DND-41 (cell line): ENCODE results near the gene RFLNA.

Source experiments
- ATAC-seq: fragments of 200-7000 bp; cut with Tn5 transposase; 3 replicates; pipeline ENCODE4 v1.9.1; 2021; ENCODE audit warnings: low read depth; ENCODE audit not compliant: insufficient read depth
- DNase-seq: peaks from one replicate; pipeline ENCODE4 v3.0.0-alpha.2; 2020
- H2AFZ ChIP-seq: 2 replicates; pipeline ENCODE4 v1.6.0; 2012; ENCODE audit warnings: low read depth, low read length
- H3K27ac ChIP-seq: 2 replicates; pipeline ENCODE4 v1.5.1; 2012; ENCODE audit warnings: low read length, inconsistent platforms
- H3K27me3 ChIP-seq: fragments of 200-600 bp; sonication (generic); 2 replicates; pipeline ENCODE4 v1.6.0; 2012; ENCODE audit warnings: low read length, mild to moderate bottlenecking, inconsistent platforms; ENCODE audit not compliant: insufficient read depth, poor library complexity
- H3K36me3 ChIP-seq: 2 replicates; pipeline ENCODE4 v1.5.1; 2012; ENCODE audit warnings: low read length, inconsistent platforms; ENCODE audit not compliant: insufficient read depth
- H3K4me1 ChIP-seq: 2 replicates; pipeline ENCODE4 v1.5.1; 2012; ENCODE audit warnings: mild to moderate bottlenecking, low read length; ENCODE audit not compliant: insufficient read depth
- H3K4me2 ChIP-seq: 2 replicates; pipeline ENCODE4 v1.6.0; 2012; ENCODE audit warnings: mild to moderate bottlenecking, moderate library complexity, low read length, inconsistent platforms; ENCODE audit not compliant: insufficient read depth
- H3K4me3 ChIP-seq, 2 experiments: fragments of 200-600 bp in 1 of 2; shearing (Covaris generic) in 1 of 2; 2 replicates each; pipeline ENCODE4 v1.5.1; 2012 to 2016; ENCODE audit warnings: inconsistent platforms in 2 of 2, low read length in 2 of 2, mild to moderate bottlenecking in 2 of 2, low read depth in 1 of 2, moderate library complexity in 1 of 2
- H3K79me2 ChIP-seq: 2 replicates; pipeline ENCODE4 v1.6.0; 2012; ENCODE audit warnings: low read length, inconsistent platforms; ENCODE audit not compliant: insufficient read depth
- H3K9ac ChIP-seq: 2 replicates; pipeline ENCODE4 v1.6.0; 2012; ENCODE audit warnings: low read depth, mild to moderate bottlenecking, inconsistent platforms, low read length, moderate library complexity
- H3K9me3 ChIP-seq: 2 replicates; pipeline ENCODE4 v1.5.1; 2012; ENCODE audit warnings: low read length, moderate library complexity, mild to moderate bottlenecking, inconsistent platforms; ENCODE audit not compliant: insufficient read depth, severe bottlenecking
- H4K20me1 ChIP-seq: 2 replicates; pipeline ENCODE4 v1.6.0; 2012; ENCODE audit warnings: low read length; ENCODE audit not compliant: insufficient read depth
- EZH2 ChIP-seq: IDR thresholded peaks from 3 replicates; pipeline ENCODE4 v1.6.1; 2012; ENCODE audit warnings: borderline replicate concordance, low read depth, mild to moderate bottlenecking, moderate library complexity, low read length, inconsistent platforms; ENCODE audit not compliant: severe bottlenecking
- TF ChIP-seq, protein P1 (sequence below): IDR thresholded peaks from 2 replicates; pipeline ENCODE4 v1.5.1; 2012; ENCODE audit warnings: borderline replicate concordance, low read length, moderate library complexity, mild to moderate bottlenecking; ENCODE audit not compliant: poor library complexity, severe bottlenecking; ENCODE audit errors: extremely low read depth

The RFLNA gene

GRCh38 chr12:124344526-124344925 lies 49.6 kb downstream of the RFLNA start:
- no peak for DNase-seq
- TF ChIP-seq EZH2 = no peak
- TF ChIP-seq, protein P1, sequence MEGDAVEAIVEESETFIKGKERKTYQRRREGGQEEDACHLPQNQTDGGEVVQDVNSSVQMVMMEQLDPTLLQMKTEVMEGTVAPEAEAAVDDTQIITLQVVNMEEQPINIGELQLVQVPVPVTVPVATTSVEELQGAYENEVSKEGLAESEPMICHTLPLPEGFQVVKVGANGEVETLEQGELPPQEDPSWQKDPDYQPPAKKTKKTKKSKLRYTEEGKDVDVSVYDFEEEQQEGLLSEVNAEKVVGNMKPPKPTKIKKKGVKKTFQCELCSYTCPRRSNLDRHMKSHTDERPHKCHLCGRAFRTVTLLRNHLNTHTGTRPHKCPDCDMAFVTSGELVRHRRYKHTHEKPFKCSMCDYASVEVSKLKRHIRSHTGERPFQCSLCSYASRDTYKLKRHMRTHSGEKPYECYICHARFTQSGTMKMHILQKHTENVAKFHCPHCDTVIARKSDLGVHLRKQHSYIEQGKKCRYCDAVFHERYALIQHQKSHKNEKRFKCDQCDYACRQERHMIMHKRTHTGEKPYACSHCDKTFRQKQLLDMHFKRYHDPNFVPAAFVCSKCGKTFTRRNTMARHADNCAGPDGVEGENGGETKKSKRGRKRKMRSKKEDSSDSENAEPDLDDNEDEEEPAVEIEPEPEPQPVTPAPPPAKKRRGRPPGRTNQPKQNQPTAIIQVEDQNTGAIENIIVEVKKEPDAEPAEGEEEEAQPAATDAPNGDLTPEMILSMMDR = no peak

GRCh38 chr12:124345795-124346194 lies 50.9 kb downstream of the RFLNA start:
- H3K27me3 ChIP-seq = no peaks in the 10 kb centered on the region
- TF ChIP-seq, protein P1 = no peak
- no peak for TF ChIP-seq EZH2
- no peak for DNase-seq
- no peaks in the 10 kb centered on the region for H3K4me1 ChIP-seq
- H3K9ac ChIP-seq = no peak overlapping the region
- H4K20me1 ChIP-seq = peaks cover 16% of the 10 kb centered on the region
- peaks cover 83% of the 10 kb centered on the region for H3K36me3 ChIP-seq
- H3K4me2 ChIP-seq = no peak overlapping the region
- no peaks in the 10 kb centered on the region for H3K9me3 ChIP-seq
- ATAC-seq = no peak
- no peak overlapping the region for H2AFZ ChIP-seq
- no peak overlapping the region for H3K27ac ChIP-seq
- H3K79me2 ChIP-seq = no peaks in the 10 kb centered on the region
- H3K4me3 ChIP-seq = no peak overlapping the region

More at GRCh38 chr12:124344526-124344925, 49.6 kb downstream of the RFLNA start:
- no peak overlapping the region for H3K4me2 ChIP-seq
- H3K27me3 ChIP-seq = no peaks in the 10 kb centered on the region
- no peak overlapping the region for H3K27ac ChIP-seq
- no peak overlapping the region for H3K9ac ChIP-seq
- H4K20me1 ChIP-seq = peaks cover 15% of the 10 kb centered on the region
- H3K79me2 ChIP-seq = no peaks in the 10 kb centered on the region
- H3K36me3 ChIP-seq = peaks cover 81% of the 10 kb centered on the region
- no peak overlapping the region for H2AFZ ChIP-seq
- H3K4me1 ChIP-seq = no peaks in the 10 kb centered on the region
- no peak for ATAC-seq
- no peaks in the 10 kb centered on the region for H3K9me3 ChIP-seq
- H3K4me3 ChIP-seq = no peak overlapping the region

DNA sequence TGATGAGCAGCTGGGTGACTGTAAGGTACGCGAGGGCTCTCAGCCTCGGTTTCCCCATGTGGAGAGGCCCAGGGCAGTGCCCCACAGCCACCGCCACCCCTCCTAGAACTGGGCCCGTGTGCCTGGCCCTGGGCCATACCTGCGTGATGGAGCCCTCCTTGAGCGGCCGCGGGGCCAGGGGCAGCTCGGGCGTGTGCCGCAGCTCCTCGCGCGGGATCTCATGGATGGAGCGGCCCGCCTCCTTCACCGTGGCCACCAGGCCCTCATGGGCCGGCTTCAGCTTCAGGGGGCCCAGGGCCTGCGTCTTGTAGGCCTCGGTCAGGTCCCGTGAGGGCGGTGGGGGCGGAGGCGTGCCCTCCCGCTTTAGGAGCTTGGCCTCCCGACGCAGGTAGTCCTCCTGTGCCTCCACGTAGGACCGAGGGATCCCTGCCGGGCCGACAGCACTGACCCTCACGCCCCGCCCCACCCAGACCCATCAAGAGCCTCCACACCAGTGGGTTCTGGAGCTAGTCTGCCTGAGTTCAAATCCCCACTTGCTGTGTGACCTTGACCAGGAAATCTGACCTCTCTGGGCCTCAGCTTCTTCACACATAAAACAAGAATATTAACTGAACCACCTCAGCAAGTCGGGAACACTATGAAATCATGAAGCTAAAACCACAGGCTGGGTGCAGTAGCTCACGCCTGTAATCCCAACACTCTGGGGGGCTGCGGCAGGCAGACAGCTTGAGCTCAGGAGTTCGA lies 51.7 kb downstream of the RFLNA start:
- no peak for ATAC-seq

More for the DNA sequence above, 51.7 kb downstream of the RFLNA start:
- Histone ChIP-seq H2AFZ (no peak overlapping the region), H3K4me2 (no peak overlapping the region), H3K36me3 (peaks cover 86% of the 10 kb centered on the region), H3K79me2 (no peaks in the 10 kb centered on the region), H3K4me1 (no peaks in the 10 kb centered on the region), H4K20me1 (peaks cover 17% of the 10 kb centered on the region), H3K9ac (no peak overlapping the region), H3K9me3 (no peaks in the 10 kb centered on the region), H3K27ac (no peak overlapping the region), H3K4me3 (no peak overlapping the region), H3K27me3 (no peaks in the 10 kb centered on the region)
- no peak for DNase-seq
- TF ChIP-seq EZH2 = no peak
- TF ChIP-seq, protein P1 = no peak
